HL-60 (cell line): ENCODE measurements around the gene LAMA2.

Experiments
- CTCF ChIP-seq: IDR thresholded peaks from one replicate; pipeline ENCODE4 v1.5.1; 2011; ENCODE audit warnings: low read length, control low read depth, inconsistent platforms; ENCODE audit not compliant: insufficient read depth
- GABPA ChIP-seq: IDR thresholded peaks from 2 replicates; pipeline ENCODE4 v1.6.1; 2012; ENCODE audit warnings: low read depth
- POLR2AphosphoS5 ChIP-seq: IDR thresholded peaks from 2 replicates; pipeline ENCODE4 v1.6.1; 2012; ENCODE audit warnings: low read depth
- REST ChIP-seq: IDR thresholded peaks from 2 replicates; pipeline ENCODE4 v1.6.1; 2012; ENCODE audit warnings: low read depth; ENCODE audit not compliant: insufficient replicate concordance

- no peak for TF ChIP-seq CTCF
- TF ChIP-seq POLR2AphosphoS5, result no peak
- TF ChIP-seq REST, result no peak
- no peak for TF ChIP-seq GABPA
These were observed 255.9 kb downstream of the LAMA2 start for GRCh38 chr6:129138739-129139405.
